ENCODE data around the gene RFTN2. TPM values are rescaled to one million over a fixed set of nuclear protein-coding genes. Genes with fewer than 3 reads are reported as not detected.

The RFTN2 gene
- total and polyA plus RNA-seq, 9 of the 15 experiments (the other 6 are each of a cell fraction or from before 2014, with no cell fraction given) = 0.01 to 0.11 (median 0.04) TPM; not detected in 6

GRCh38 chr2:197599285-197599965 is 76.0 kb downstream of the RFTN2 start (continued):
- TF ChIP-seq SLC30A9 (CRISPR knock-in tag; IDR thresholded peaks at IDR 0.05) (no peak), KLF13 (tag; IDR thresholded peaks at IDR 0.05; ENCODE audit: borderline replicate concordance, low read depth) (no peak)

- no peaks in the 10 kb centered on the region; a peak in 1 of 5 replicates for H3K27me3 ChIP-seq (ENCODE audit: control insufficient read depth in 2 of 2, insufficient read depth in 2 of 2, low read length in 2 of 2)
- no peak overlapping the region for H3K4me2 ChIP-seq (ENCODE audit: insufficient read depth, low read length)
- FAIRE-seq = no peak
- H3K4me3 ChIP-seq = no peak overlapping the region
- no peak; the same call in 2 of the 3 replicates for ATAC-seq
- intact Hi-C loops (cut with micrococcal nuclease) = loop anchor here (5.0 to 10.0 kb wide), 3 partner anchors 96 to 214 kb away; partner anchors contain the start of genes COQ10B and HSPE1
- H2AFZ ChIP-seq (ENCODE audit: low read depth, low read length) = no peak overlapping the region
- CTCF ChIA-PET (ENCODE audit: low intra/inter-chr PET ratio) = no interaction called here
- in situ Hi-C loops (cut with MboI) = no loop called here
- POLR2A ChIA-PET = no interaction called here
- peaks cover 0 to 5% of the 10 kb centered on the region in 2 experiments; a peak in 1 of 5 replicates for H3K4me1 ChIP-seq (replicated peaks in 1 of 2; ENCODE audit: control insufficient read depth in 2 of 2, insufficient read depth in 2 of 2, low read length in 2 of 2)
- no peak overlapping the region for H3K27ac ChIP-seq (ENCODE audit: extremely low read depth, low read depth, low read length)
- no peaks in the 10 kb centered on the region for H3K79me2 ChIP-seq (ENCODE audit: control insufficient read depth, insufficient read depth, low read length)
- H3K9ac ChIP-seq (ENCODE audit: insufficient read depth in 1 of 2, low read depth in 2 of 2, low read length in 2 of 2) = no peak overlapping the region
- BruUV-seq (replicated peaks) = no TSS peak
- no peaks in the 10 kb centered on the region for H4K20me1 ChIP-seq (replicated peaks; ENCODE audit: control insufficient read depth, insufficient read depth, low read length)
- H3K9me1 ChIP-seq (ENCODE audit: control insufficient read depth, insufficient read depth, low read length) = no peaks in the 10 kb centered on the region
- WGBS (ENCODE audit: insufficient coverage, low coverage, missing lambda C conversion rate) = 24% methylated on average over 5 of the region's 5 CpGs
- TF ChIP-seq ARID2 (IDR thresholded peaks at IDR 0.05) (no peak), KDM4B (IDR thresholded peaks at IDR 0.05; ENCODE audit: borderline replicate concordance in 2 of 2, low read depth in 1 of 2) (no peak), HDAC1 (IDR thresholded peaks at IDR 0.05) (no peak), ZSCAN29 (IDR thresholded peaks at IDR 0.05) (no peak), ZKSCAN3 (CRISPR knock-in tag; IDR thresholded peaks at IDR 0.05) (no peak), HMBOX1 (IDR thresholded peaks at IDR 0.05) (no peak), GTF2E2 (tag; IDR thresholded peaks at IDR 0.05) (no peak), ZNF583 (CRISPR knock-in tag; IDR thresholded peaks at IDR 0.05) (no peak)
- no peak for DNase-seq (ENCODE audit: extremely low read depth in 1 of 4, low spot score in 3 of 4)
- no peaks in the 10 kb centered on the region for H3K9me3 ChIP-seq (replicated peaks; ENCODE audit: control insufficient read depth, insufficient read depth, low read depth, low read length)
- H3K36me3 ChIP-seq (ENCODE audit: control insufficient read depth, insufficient read depth, low read length) = no peaks in the 10 kb centered on the region
Measured at GRCh38 chr2:197598450-197598849, 76.9 kb downstream of the RFTN2 start.

Measured in K562 (cell line).